ENCODE data around the gene PHACTR1.

PHACTR1 gene

DNA sequence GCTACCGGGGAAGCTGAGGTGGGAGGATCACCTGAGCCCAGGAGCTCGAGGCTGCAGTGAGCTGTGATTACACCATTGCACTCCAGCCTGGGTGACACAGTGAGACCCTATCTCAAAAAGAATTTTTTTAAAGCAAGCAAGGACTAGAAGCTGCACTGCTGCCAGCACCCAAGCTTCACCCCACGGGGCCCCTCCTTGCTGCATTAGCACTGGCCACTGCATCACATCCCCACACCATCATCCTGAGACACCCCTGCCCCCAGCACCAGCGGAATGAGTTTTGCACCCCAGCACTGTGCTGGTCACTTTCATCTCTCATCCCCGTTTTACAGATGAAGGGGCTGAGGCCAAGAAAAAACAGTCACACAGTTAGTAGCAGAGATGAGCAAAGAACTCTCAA, 580.8 kb downstream of the PHACTR1 start:
- TF ChIP-seq, protein P1, sequence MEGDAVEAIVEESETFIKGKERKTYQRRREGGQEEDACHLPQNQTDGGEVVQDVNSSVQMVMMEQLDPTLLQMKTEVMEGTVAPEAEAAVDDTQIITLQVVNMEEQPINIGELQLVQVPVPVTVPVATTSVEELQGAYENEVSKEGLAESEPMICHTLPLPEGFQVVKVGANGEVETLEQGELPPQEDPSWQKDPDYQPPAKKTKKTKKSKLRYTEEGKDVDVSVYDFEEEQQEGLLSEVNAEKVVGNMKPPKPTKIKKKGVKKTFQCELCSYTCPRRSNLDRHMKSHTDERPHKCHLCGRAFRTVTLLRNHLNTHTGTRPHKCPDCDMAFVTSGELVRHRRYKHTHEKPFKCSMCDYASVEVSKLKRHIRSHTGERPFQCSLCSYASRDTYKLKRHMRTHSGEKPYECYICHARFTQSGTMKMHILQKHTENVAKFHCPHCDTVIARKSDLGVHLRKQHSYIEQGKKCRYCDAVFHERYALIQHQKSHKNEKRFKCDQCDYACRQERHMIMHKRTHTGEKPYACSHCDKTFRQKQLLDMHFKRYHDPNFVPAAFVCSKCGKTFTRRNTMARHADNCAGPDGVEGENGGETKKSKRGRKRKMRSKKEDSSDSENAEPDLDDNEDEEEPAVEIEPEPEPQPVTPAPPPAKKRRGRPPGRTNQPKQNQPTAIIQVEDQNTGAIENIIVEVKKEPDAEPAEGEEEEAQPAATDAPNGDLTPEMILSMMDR (IDR thresholded peaks at IDR 0.05; ENCODE audit: insufficient read depth, low read depth, low read length, missing control alignments): no peak
- no peak for DNase-seq (ENCODE audit: low read depth)
- H3K4me3 ChIP-seq (ENCODE audit: low read depth, low read length): no peak overlapping the region

DNA sequence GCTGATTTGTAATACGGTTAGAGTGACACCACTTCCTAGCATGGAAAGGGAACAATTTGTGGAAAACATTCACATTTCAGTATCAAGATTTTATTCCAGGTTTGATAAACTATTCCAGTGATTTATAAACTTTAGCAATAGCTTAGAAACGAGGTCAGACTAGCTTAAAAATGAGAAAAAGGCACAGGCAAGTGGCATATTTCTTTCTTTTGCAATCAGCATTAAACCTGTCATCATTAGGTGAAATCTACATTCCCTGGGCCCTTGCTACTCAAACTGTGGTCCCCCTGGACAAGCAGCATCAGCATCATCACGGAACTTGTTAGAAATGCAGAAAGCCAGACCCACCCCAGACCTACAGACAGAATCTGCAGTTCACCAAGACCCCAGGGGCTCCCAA, 581.9 kb downstream of the PHACTR1 start:
- DNase-seq (ENCODE audit: low read depth): no peak
- TF ChIP-seq, protein P1 (IDR thresholded peaks at IDR 0.05; ENCODE audit: insufficient read depth, low read depth, low read length, missing control alignments): no peak
- no peak overlapping the region for H3K4me3 ChIP-seq (ENCODE audit: low read depth, low read length)

GRCh38 chr6:13299403-13299821, 582.8 kb downstream of the PHACTR1 start:
- no peak for DNase-seq (ENCODE audit: low read depth)
- TF ChIP-seq, protein P1 (IDR thresholded peaks at IDR 0.05; ENCODE audit: insufficient read depth, low read depth, low read length, missing control alignments): no peak
- H3K4me3 ChIP-seq (ENCODE audit: low read depth, low read length): no peak overlapping the region

DNA sequence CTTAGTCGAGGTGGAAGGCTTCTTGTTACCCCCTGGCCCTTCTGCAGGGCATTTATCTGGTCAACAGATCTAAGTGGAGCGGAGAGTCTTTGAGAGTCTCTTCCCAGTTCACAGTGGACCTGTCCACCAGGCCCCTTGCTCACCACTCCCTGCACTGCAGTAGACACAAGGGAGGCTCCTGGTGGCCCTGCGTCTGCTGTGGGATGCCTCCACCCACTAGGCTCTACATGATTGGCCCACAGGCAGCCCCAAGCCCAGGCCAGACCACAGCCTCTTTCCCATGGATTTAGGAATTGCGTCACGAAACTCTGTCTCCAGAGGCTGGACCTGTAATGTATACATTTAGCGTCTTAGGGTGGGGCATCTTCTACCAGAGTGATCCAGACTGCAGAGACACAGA, 583.4 kb downstream of the PHACTR1 start:
- DNase-seq (ENCODE audit: low read depth): no peak
- TF ChIP-seq, protein P1 (IDR thresholded peaks at IDR 0.05; ENCODE audit: insufficient read depth, low read depth, low read length, missing control alignments): no peak
- H3K4me3 ChIP-seq (ENCODE audit: low read depth, low read length): no peak overlapping the region

GRCh38 chr6:13300643-13301590, 584.4 kb downstream of the PHACTR1 start:
- TF ChIP-seq, protein P1 (IDR thresholded peaks at IDR 0.05; ENCODE audit: insufficient read depth, low read depth, low read length, missing control alignments): no peak
- no peak for DNase-seq (ENCODE audit: low read depth)

GRCh38 chr6:13302291-13302690, 585.7 kb downstream of the PHACTR1 start:
- DNase-seq (ENCODE audit: low read depth): no peak
- TF ChIP-seq, protein P1 (IDR thresholded peaks at IDR 0.05; ENCODE audit: insufficient read depth, low read depth, low read length, missing control alignments): no peak
- H3K4me3 ChIP-seq (ENCODE audit: low read depth, low read length): no peak overlapping the region

More at GRCh38 chr6:13300643-13301590, 584.4 kb downstream of the PHACTR1 start:
- no peak overlapping the region for H3K4me3 ChIP-seq (ENCODE audit: low read depth, low read length)

All from GM12865 (cell line).